NCI-H2196 treated with DMSO at 0.1 percent for 48 hours (cell line): Measurements from ENCODE around the gene NEUROD4.
"Not testable (repeated sequence)": the region's sequence is repeated elsewhere in the genome, so short reads cannot be mapped to it uniquely, and the experiment has no call there.

Source experiments
- DNase-seq: peaks from one replicate; lab custom pipeline; 2025; ENCODE audit not compliant: unreplicated experiment; lab: John Stamatoyannopoulos, UW

The NEUROD4 gene, protein sequence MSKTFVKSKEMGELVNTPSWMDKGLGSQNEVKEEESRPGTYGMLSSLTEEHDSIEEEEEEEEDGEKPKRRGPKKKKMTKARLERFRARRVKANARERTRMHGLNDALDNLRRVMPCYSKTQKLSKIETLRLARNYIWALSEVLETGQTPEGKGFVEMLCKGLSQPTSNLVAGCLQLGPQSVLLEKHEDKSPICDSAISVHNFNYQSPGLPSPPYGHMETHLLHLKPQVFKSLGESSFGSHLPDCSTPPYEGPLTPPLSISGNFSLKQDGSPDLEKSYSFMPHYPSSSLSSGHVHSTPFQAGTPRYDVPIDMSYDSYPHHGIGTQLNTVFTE

GRCh38 chr12:55019784-55020183 is at the start of gene NEUROD4:
TSS of gene NEUROD4 (plus strand) at chr12:55019974. CDS start at chr12:55026440, 6,466 bp downstream.
- DNase-seq = peak; percentile 48

DNA sequence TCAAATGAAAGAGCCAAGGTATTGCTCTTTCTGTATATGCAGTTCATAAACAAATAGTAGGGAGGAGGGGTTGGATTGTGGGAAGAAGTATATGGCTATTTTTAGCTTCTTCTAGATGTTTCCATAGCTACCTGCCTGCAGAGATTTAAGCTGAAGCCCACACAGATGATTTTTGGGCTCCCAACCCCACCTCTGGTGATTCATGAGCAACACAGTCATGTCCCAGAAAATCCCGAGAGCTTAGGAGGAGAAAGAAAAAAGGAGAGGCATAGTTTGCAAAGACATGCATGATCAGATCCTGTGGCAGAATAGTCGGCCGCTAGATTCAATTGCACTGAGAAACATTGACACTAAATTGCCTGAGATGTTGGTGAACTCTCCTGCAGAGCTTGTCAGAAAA is 49.0 kb upstream of the NEUROD4 start:
- DNase-seq = no peak

GRCh38 chr12:54973556-54973955 is 46.2 kb upstream of the NEUROD4 start:
- no peak for DNase-seq

- DNase-seq = no peak
Observed at GRCh38 chr12:54974279-54974678, 45.5 kb upstream of the NEUROD4 start.

- DNase-seq = no peak
Observed at GRCh38 chr12:54975272-54975671, 44.5 kb upstream of the NEUROD4 start.

GRCh38 chr12:54975875-54976274 is 43.9 kb upstream of the NEUROD4 start:
- DNase-seq = no peak

DNA sequence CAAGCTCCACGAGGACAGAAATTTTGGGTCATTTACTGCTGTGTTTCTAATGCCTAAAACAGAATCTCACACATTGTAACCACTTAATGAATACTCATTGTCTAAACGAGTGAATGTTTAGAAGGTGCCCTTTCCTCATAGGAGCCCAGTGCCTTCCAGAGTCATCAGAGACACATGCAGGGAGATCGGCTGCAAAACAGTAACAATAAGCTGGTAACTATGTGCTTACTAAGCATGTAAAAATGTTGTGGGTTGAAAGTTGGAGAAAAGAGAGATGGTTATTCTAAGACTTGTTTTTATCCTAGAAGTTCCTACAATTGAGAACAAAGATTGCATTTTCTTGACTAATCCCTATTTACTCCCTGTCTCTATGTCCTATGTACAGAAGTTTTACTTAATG is 42.6 kb upstream of the NEUROD4 start:
- no peak for DNase-seq

DNA sequence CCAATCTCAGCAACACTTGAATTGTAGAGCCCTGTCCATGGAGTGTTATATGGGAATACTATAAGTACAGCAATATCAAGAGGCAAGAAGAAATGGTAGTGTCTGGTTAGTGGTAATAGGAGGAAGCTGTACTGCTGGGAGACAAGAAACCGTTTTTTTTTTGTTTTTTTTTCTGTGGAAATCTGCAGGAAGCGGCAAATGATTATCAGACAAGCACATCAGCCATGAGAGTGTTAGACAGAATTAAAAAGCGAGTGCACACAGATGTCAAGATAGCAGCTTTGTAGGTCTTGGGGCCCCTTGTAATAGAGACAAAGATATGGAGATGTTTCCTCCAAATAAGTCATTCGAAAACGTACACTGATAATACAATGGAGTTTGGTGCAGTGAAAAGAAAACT is 41.9 kb upstream of the NEUROD4 start:
- DNase-seq = no peak

GRCh38 chr12:54980341-54980740 is 39.4 kb upstream of the NEUROD4 start:
- no peak for DNase-seq

GRCh38 chr12:54981796-54982195 is 38.0 kb upstream of the NEUROD4 start:
- DNase-seq = no peak

GRCh38 chr12:54983536-54984101 is 36.2 kb upstream of the NEUROD4 start:
- no peak for DNase-seq

DNA sequence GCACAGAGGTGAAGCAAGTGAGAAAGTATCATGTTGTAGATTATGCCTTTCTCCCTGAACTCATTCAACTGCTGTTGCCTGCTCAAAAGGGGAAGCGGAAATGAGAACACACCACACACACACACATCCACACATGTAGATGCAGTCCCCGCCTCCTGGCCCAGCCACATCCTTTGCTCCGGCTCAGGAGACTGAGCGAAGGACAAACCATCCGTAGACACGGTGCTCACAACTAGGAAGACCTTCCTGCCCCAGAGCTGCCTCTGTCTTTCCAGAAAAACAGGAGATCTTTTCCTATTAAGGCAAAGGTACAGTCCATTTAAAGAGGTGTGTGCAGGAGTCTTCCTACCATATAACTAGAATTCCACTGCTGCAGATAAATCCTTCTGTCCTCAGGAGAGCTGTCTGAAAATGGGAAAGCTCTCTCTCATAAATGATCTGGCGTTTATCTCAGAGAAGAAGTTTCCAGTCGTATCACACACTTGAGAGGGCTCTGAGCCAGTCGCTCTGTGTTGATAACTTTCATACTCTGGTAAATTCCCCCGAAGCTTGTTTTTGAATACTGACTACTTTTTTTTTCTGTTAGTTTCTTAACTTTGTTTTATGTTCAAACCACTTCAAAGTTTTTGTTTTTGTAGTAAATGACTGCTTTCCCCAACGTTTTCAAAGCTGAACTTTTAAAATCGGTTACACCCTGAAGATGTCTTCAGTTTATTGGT is 35.0 kb upstream of the NEUROD4 start, which contains the start of gene TESPA1:
Gene TESPA1, minus strand, starts transcription at position 105 of the 719 bp plus-strand sequence. CDS start 10,200 bp downstream, outside the sequence.
- no peak for DNase-seq

DNA sequence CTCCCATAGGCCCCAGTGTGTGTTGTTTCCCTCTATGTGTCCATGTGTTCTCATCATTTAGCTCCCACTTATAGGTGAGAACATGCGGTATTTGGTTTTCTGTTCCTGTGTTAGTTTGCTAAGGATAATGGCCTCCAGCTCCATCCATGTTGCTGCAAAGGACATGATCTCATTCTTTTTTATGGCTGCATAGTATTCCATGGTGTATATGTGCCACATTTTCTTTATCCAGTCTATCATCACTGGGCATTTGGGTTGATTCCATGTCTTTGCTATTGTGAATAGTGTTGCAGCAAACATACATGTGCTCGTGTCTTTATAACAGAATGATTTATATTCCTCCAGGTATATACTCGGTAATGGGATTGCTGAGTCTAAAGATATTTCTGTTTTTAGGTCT is 33.0 kb upstream of the NEUROD4 start:
- not testable (repeated sequence) for DNase-seq

DNA sequence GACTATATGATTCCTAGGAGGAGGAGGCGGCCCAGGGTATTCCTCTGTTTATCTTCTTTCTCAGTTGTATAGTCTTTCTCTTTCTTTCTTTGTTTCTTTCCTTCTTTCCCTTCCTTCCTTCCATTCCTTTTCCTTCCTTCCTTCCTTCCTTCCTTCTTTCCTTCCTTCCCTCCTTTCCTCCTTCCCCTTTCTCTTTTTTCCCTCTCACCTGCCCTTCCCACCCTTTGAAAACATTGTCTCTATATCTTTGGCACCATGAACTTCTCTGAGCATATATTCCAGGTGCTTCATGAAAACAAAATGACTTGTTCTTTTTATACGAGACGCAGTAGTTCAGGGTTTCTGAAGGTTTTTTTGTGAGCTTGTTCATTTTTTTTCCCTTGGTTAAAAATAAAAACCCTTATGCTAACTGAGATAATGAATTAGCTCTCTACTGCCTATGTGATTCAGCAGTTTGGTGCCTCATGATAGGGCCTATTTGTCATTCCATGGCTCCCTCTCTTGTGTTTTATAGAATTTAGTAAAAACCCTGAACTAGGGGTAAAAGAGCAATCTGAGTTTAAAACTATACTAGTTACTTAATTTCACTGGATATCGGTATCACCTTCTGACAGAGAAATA is 32.1 kb upstream of the NEUROD4 start:
- DNase-seq = no peak

DNA sequence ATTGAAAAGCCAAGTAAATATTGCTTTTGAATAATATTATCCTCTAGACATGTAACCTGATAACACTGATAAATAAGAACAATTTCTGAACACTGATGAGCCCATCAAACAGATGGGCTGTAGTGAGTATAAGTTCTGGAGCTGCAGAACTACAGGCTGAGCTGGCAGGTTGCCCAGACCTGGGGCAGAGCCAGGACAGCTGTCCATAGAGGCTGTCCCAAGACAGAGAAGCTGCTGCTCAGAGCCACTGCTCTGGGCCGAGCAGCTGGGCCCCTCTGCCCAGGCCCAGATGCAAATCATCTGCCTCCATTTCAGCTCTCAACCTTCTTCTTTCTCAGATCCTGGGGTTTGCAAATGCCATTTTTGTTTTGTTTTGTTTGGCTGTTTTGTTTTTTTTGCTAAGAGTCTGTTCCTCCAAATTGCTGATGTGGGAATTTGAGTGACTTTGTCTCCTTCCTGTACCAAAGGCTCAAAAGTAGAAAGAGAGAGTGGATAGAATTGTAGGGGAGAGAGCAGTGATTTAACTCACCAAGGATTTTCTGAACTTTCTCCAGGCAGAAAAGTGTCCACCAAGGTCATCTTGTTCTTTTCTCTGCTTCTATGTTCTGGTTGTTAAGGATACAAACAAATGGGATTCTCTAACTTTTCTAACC is 31.2 kb upstream of the NEUROD4 start:
- peak; percentile 40 for DNase-seq

GRCh38 chr12:54989829-54990228 is 29.9 kb upstream of the NEUROD4 start:
- no peak for DNase-seq

DNA sequence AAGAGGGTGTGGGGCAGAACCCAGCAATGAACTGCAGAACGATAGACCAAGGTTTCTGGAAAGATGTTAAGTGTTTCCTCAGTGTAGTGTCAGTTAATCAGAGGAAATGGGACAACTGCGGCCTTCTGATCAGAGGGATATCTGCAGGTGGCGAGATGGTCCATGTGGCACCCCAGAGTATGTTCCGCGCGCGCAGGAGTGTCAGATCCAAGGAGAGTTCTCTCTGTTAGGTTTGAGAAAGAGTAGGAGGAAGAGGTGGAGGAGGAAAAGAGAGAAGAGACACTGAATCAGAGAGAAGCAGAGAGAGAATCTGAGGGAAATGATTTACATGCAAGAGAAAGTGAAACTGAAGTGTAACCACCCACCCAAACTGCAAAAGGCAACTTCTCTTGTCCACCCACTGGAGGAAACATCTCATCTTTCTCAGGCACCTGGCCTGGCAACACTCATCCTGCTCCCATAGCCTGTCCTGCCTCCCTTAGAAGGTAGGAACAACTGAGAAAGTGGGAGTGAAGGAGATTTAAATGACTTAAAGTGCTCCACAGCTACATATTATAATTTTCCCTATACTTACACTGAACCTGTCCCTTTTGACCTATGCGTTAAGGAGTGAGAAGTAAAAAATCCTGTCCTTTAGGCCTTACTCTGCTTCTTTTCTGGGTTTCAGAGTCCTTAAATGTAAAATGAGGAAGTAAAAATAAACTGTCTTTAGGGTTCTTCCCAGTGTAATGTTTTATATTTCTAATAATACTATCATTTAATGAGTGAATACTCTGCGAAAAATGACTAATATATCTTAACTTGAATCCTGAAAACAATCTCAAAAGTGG is 28.4 kb upstream of the NEUROD4 start:
- DNase-seq = no peak

DNA sequence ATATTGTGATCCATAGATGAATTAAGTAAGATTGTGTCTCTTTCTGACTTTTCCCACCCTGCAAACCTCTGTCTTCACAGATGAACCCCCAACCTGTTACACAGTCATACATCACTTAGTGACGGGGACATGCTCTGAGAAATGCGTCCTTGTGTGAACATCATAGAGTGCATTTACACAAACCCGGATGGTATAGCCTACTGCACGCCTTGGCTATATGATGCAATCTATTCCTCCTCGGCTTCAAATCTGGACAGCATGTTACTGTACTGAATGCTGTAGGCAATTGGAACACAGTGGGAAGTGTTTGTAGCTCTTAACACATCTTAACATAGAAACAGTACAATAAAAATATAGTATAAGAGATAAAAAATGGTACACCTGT is 27.8 kb upstream of the NEUROD4 start:
- no peak for DNase-seq

GRCh38 chr12:54993181-54993835 is 26.5 kb upstream of the NEUROD4 start:
- peak; percentile 57 for DNase-seq

DNA sequence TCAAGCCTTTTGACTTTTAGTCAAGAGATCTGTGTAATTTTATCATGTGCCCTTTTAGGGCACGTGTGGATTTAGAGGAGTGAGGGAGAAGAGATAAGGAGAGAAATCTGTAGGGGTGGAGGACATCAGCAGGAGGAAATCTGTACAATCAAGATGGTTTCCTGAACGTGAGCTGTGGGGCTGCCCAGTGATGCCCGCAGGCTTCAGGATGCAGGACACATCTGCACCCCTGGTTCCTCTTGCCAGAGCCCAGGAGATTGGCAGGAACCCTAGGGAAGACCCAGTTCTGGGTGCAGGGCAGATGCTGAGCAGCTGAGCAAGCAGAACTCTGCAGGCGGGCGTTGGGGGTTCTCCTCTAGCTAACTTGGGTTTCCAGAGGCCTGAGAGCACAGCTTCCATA is 23.6 kb upstream of the NEUROD4 start:
- DNase-seq = no peak
